AG04449 (cell line): ENCODE results near the gene MAD1L1.

ENCODE experiments used
- CTCF ChIA-PET: fragments of 350-600 bp; formaldehyde crosslinking; extraction: SDS; loops from one replicate; lab custom pipeline; 2021; ENCODE audit warnings: antibody characterized with exemption; lab: Yijun Ruan, JAX
- POLR2A ChIA-PET: fragments of 400-600, 350-600 bp; formaldehyde crosslinking; extraction: SDS; loops from one replicate; lab custom pipeline; 2020; ENCODE audit warnings: antibody characterized with exemption, inconsistent platforms; lab: Yijun Ruan, JAX
- DNase-seq: peaks from one replicate; pipeline ENCODE4 v3.0.0-alpha.2; 2010; ENCODE audit warnings: low read depth, low spot score
- H3K4me3 ChIP-seq: 2 replicates; pipeline ENCODE4 v1.5.1; 2011; ENCODE audit warnings: low read depth, mild to moderate bottlenecking, control low read depth, low read length
- TF ChIP-seq, protein P1 (sequence below): IDR thresholded peaks from one replicate; pipeline ENCODE4 v1.5.1; 2011; ENCODE audit warnings: mild to moderate bottlenecking, moderate library complexity, low read length, control low read depth, inconsistent platforms; ENCODE audit not compliant: insufficient read depth; ENCODE audit errors: missing control alignments

MAD1L1 gene

GRCh38 chr7:2032030-2032875, 200.5 kb downstream of the MAD1L1 start:
- ChIA-PET POLR2A (no interaction called here), CTCF (no interaction called here)
- no peak overlapping the region for H3K4me3 ChIP-seq
- TF ChIP-seq, protein P1, sequence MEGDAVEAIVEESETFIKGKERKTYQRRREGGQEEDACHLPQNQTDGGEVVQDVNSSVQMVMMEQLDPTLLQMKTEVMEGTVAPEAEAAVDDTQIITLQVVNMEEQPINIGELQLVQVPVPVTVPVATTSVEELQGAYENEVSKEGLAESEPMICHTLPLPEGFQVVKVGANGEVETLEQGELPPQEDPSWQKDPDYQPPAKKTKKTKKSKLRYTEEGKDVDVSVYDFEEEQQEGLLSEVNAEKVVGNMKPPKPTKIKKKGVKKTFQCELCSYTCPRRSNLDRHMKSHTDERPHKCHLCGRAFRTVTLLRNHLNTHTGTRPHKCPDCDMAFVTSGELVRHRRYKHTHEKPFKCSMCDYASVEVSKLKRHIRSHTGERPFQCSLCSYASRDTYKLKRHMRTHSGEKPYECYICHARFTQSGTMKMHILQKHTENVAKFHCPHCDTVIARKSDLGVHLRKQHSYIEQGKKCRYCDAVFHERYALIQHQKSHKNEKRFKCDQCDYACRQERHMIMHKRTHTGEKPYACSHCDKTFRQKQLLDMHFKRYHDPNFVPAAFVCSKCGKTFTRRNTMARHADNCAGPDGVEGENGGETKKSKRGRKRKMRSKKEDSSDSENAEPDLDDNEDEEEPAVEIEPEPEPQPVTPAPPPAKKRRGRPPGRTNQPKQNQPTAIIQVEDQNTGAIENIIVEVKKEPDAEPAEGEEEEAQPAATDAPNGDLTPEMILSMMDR, result no peak
- no peak for DNase-seq

GRCh38 chr7:2031451-2031845, 201.3 kb downstream of the MAD1L1 start:
- no peak for DNase-seq
- ChIA-PET POLR2A (no interaction called here), CTCF (interaction anchor here (0.7 kb wide), 1 partner anchor 33 kb away, joined by 3 read pairs; no protein-coding TSS in a partner anchor)
- H3K4me3 ChIP-seq, result no peak overlapping the region
- TF ChIP-seq, protein P1, result no peak

DNA sequence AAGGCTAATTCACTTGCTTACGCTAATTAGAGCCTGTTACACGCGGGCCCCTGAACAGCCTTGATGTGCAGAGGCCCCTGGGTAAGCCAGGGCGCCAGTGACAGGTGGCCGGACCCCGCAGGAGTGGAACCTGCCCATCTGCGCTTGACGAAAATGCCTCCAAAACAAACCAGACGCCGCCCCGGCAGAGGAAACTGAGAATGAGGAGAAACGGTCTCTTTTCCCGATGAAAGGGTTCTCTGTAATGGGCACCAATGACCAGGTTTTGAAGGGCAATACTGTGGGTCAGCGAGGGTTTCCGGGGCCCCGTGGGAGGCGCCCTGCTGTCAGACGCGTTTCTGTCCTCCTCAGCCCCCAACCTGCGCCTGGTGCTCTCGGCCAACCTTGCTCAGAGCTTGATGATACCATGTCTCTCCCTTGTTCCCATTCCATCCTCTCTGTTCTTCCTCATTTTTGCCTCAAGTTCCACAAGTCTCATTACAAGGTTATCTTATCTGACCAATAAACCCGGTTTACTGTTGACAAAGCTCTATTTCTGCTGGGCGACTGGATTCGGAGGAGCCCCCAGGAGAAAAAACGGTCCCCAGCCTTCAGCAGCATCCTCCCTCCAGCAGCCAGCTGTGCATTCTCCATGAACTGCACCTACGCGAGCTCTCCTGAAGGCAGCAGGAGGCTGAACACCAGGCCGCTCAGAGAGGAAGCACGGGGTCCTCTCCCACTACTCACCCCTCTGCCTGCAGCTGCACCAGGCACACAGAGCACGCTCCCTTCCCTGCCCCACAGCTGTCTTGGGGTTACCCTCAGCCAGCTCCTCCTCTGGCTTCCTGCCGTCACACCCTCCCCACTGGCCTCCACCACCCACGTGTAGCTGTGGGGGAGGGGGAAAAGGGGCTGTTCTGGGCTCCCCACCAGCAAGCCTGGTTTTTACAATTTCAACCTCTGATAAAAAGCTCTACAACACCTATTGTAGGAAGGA, 202.0 kb downstream of the MAD1L1 start:
- TF ChIP-seq, protein P1, result no peak
- DNase-seq, result no peak
- CTCF ChIA-PET, result interaction anchor here (0.7 kb wide), 1 partner anchor 34 kb away, joined by 3 read pairs; no protein-coding TSS in a partner anchor
- H3K4me3 ChIP-seq, result no peak overlapping the region
- POLR2A ChIA-PET, result no interaction called here

GRCh38 chr7:2029936-2030335, 202.8 kb downstream of the MAD1L1 start:
- ChIA-PET CTCF (no interaction called here), POLR2A (no interaction called here)

DNA sequence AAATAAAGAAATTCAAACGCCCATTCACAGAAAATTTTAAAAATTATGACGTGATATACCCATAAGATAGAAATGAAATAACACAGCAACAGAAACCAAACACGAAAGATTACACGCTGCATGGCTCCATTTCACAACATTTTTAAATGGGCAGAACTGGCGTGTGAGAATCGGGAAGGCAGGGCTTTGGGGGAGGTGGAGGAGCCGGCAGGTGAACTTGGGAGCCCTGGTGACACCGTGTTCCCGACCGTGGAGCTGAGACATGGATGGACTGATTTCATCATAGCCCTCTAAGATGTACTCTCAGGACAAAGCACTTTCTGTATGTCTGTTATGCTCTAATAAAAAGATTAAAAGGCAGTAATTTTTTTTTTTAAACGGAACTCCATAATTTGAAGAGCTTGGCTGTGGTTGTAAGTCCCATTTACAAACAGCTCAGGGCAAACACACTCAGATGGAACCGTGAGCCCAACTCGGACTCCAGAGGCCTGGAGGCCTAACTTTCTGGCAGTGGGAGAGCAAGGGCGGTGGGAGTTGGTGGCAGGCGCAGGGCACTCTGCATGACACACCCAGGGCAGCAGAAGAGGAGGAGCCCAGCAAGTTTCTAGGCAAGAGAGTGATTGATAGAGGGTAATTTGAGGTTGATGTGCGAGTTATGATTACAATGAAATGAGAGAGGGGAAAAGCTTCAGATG, 203.4 kb downstream of the MAD1L1 start:
- ChIA-PET CTCF (no interaction called here), POLR2A (no interaction called here)
- no peak for DNase-seq
- TF ChIP-seq, protein P1, result no peak
- H3K4me3 ChIP-seq, result no peak overlapping the region

More at GRCh38 chr7:2029936-2030335, 202.8 kb downstream of the MAD1L1 start:
- H3K4me3 ChIP-seq, result no peak overlapping the region
- DNase-seq, result no peak
- TF ChIP-seq, protein P1, result no peak
